ENCODE measurements around the gene OCA2. TPM values are rescaled to one million over a fixed set of nuclear protein-coding genes. Genes with fewer than 3 reads are reported as not detected.

The OCA2 gene
- total RNA-seq, 1 experiment from 2014 or later, result 0.31 TPM

GRCh38 chr15:28125673-28126651, 26.8 kb upstream of the OCA2 start:
- Histone ChIP-seq H3K4ac (ENCODE audit: low read depth, low read length) (no peak overlapping the region), H2BK12ac (ENCODE audit: insufficient read length, low read depth, low read length) (no peak overlapping the region), H3K18ac (ENCODE audit: insufficient read length, low read depth, low read length) (no peak overlapping the region), H3K9ac (ENCODE audit: extremely low read depth, insufficient read length, low read length) (no peak overlapping the region), H3K4me1 (ENCODE audit: insufficient read depth, low read length) (no peaks in the 10 kb centered on the region), H4K8ac (replicated peaks; ENCODE audit: insufficient read length, low read depth, low read length) (no peak overlapping the region), H3K14ac (ENCODE audit: insufficient read depth, low read length) (no peak overlapping the region), H3K79me2 (ENCODE audit: insufficient read depth, low read length) (no peaks in the 10 kb centered on the region), H3K4me2 (ENCODE audit: insufficient read depth, insufficient read length, low read length) (no peak overlapping the region), H2AFZ (ENCODE audit: low read length) (no peak overlapping the region), H3K27me3 (ENCODE audit: insufficient read depth, low read length) (no peaks in the 10 kb centered on the region), H4K20me1 (ENCODE audit: control insufficient read depth, insufficient read depth, insufficient read length) (no peaks in the 10 kb centered on the region), H2BK120ac (ENCODE audit: low read depth, low read length, poor library complexity, severe bottlenecking) (no peak overlapping the region), H3K79me1 (ENCODE audit: insufficient read depth, low read depth, low read length, poor library complexity, severe bottlenecking) (no peaks in the 10 kb centered on the region), H4K5ac (ENCODE audit: insufficient read length, low read depth, low read length) (no peak overlapping the region), H3K56ac (ENCODE audit: insufficient read length, low read depth, low read length) (no peak overlapping the region), H2BK5ac (ENCODE audit: insufficient read length, low read length) (no peak overlapping the region), H2BK20ac (ENCODE audit: low read depth, low read length, poor library complexity, severe bottlenecking) (no peak overlapping the region), H2BK15ac (ENCODE audit: low read depth, low read length) (no peak overlapping the region), H2AK5ac (ENCODE audit: insufficient read length, low read length) (no peak overlapping the region), H4K91ac (ENCODE audit: insufficient read length, low read depth, low read length) (no peak overlapping the region), H3K27ac (ENCODE audit: insufficient read length, low read depth, low read length) (no peak overlapping the region), H3T11ph (ENCODE audit: low read length) (no peak overlapping the region), H3K23ac (ENCODE audit: insufficient read length, low read depth, low read length) (no peak overlapping the region), H3K23me2 (ENCODE audit: insufficient read length, low read depth, low read length, poor library complexity, severe bottlenecking) (no peaks in the 10 kb centered on the region), H3K9me3 (ENCODE audit: control insufficient read depth, low read depth, low read length) (no peaks in the 10 kb centered on the region)
- no peaks in the 10 kb centered on the region for H3K4me1 Mint-ChIP-seq
- H3K9me3 Mint-ChIP-seq, result no peaks in the 10 kb centered on the region
- WGBS (ENCODE audit: extremely low coverage, insufficient read length, low lambda C conversion rate), result no CpG with 5 or more reads among the region's 17 CpGs
- H3K4me3 Mint-ChIP-seq, result no peak overlapping the region
- DNase-seq, result no peak
- H3K36me3 Mint-ChIP-seq (ENCODE audit: insufficient read depth in 1 of 3, low read depth in 3 of 3), result peaks cover 48 to 66% (median 53%) of the 10 kb centered on the region in 3 experiments
- TF ChIP-seq CTCF (conservative IDR thresholded peaks at IDR 0.05), result peak; percentile 78
- H3K27ac Mint-ChIP-seq, result no peak overlapping the region
- no peaks in the 10 kb centered on the region for H3K27me3 Mint-ChIP-seq (ENCODE audit: low read depth)

Data from H9 (cell line).